Measurements from ENCODE around the gene DMXL2.
"Not testable (repeated sequence)": the region's sequence is repeated elsewhere in the genome, so short reads cannot be mapped to it uniquely, and the experiment has no call there.

DNA sequence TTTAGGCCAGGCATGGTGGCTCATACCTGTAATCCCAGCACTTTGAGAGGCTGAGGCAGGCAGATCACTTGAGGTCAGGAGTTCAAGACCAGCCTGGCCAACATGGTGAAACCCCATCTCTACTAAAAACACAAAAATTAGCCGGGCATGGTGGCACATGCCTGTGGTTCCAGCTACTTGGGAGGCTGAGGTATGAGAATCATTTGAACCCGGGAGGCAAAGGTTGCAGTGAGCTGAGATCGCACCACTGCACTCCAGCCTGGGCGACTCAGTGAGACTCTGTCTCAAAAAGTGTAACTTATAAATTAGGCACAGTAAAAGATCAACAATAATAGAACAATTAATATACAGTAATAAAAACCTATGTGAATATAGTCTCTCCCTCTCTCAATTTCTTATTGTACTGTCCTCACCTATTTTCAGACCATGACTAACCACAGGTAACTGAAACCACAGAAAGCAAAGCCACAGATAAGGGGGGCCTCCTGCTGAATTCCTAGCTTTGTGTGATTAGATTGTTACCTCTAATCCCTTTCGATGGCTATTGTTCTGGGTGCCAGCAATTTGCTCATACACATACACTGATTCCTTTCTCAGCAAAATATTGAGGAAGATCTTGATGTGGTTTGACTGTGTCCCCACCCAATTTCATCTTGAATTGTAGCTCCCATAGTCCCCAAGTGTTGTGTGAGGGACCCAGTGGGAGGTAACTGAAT is 176.4 kb downstream of the DMXL2 start:
- TF ChIP-seq, protein P1, sequence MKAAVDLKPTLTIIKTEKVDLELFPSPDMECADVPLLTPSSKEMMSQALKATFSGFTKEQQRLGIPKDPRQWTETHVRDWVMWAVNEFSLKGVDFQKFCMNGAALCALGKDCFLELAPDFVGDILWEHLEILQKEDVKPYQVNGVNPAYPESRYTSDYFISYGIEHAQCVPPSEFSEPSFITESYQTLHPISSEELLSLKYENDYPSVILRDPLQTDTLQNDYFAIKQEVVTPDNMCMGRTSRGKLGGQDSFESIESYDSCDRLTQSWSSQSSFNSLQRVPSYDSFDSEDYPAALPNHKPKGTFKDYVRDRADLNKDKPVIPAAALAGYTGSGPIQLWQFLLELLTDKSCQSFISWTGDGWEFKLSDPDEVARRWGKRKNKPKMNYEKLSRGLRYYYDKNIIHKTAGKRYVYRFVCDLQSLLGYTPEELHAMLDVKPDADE (IDR thresholded peaks at IDR 0.05), result not testable (repeated sequence)
- TF ChIP-seq, protein P2, sequence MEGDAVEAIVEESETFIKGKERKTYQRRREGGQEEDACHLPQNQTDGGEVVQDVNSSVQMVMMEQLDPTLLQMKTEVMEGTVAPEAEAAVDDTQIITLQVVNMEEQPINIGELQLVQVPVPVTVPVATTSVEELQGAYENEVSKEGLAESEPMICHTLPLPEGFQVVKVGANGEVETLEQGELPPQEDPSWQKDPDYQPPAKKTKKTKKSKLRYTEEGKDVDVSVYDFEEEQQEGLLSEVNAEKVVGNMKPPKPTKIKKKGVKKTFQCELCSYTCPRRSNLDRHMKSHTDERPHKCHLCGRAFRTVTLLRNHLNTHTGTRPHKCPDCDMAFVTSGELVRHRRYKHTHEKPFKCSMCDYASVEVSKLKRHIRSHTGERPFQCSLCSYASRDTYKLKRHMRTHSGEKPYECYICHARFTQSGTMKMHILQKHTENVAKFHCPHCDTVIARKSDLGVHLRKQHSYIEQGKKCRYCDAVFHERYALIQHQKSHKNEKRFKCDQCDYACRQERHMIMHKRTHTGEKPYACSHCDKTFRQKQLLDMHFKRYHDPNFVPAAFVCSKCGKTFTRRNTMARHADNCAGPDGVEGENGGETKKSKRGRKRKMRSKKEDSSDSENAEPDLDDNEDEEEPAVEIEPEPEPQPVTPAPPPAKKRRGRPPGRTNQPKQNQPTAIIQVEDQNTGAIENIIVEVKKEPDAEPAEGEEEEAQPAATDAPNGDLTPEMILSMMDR (conservative IDR thresholded peaks at IDR 0.05; ENCODE audit: low read depth in 2 of 2), result not testable (repeated sequence)
- TF ChIP-seq, protein P3, sequence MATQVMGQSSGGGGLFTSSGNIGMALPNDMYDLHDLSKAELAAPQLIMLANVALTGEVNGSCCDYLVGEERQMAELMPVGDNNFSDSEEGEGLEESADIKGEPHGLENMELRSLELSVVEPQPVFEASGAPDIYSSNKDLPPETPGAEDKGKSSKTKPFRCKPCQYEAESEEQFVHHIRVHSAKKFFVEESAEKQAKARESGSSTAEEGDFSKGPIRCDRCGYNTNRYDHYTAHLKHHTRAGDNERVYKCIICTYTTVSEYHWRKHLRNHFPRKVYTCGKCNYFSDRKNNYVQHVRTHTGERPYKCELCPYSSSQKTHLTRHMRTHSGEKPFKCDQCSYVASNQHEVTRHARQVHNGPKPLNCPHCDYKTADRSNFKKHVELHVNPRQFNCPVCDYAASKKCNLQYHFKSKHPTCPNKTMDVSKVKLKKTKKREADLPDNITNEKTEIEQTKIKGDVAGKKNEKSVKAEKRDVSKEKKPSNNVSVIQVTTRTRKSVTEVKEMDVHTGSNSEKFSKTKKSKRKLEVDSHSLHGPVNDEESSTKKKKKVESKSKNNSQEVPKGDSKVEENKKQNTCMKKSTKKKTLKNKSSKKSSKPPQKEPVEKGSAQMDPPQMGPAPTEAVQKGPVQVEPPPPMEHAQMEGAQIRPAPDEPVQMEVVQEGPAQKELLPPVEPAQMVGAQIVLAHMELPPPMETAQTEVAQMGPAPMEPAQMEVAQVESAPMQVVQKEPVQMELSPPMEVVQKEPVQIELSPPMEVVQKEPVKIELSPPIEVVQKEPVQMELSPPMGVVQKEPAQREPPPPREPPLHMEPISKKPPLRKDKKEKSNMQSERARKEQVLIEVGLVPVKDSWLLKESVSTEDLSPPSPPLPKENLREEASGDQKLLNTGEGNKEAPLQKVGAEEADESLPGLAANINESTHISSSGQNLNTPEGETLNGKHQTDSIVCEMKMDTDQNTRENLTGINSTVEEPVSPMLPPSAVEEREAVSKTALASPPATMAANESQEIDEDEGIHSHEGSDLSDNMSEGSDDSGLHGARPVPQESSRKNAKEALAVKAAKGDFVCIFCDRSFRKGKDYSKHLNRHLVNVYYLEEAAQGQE (IDR thresholded peaks at IDR 0.05; ENCODE audit: unreplicated experiment), result not testable (repeated sequence)
- TF ChIP-seq POLR2AphosphoS5 (IDR thresholded peaks at IDR 0.05; ENCODE audit: low read depth); EZH2phosphoT487 (IDR thresholded peaks at IDR 0.05; ENCODE audit: unreplicated experiment); ZNF114 (CRISPR knock-in tag; IDR thresholded peaks at IDR 0.05): not testable (repeated sequence)
